Smooth muscle cell (in vitro differentiated cells): ENCODE measurements around the gene DDX4. TPM values are rescaled to one million over a fixed set of nuclear protein-coding genes. Genes with fewer than 3 reads are reported as not detected.

ENCODE experiments used
- DNase-seq: peaks from one replicate; lab custom pipeline; 2025; ENCODE audit not compliant: unreplicated experiment; lab: John Stamatoyannopoulos, UW
- H2AFZ ChIP-seq: fragments of 200-600 bp; sonication (generic); 2 replicates; pipeline ENCODE4 v1.6.0; 2016; ENCODE audit warnings: antibody characterized with exemption, low read depth, mild to moderate bottlenecking
- H3F3A ChIP-seq: fragments of 200-600 bp; sonication (generic); 2 replicates; pipeline ENCODE4 v1.6.0; 2017; ENCODE audit warnings: antibody characterized with exemption, low read depth
- H3K27ac ChIP-seq: fragments of 200-600 bp; sonication (generic); 2 replicates; pipeline ENCODE4 v1.5.1; 2016; ENCODE audit warnings: low read depth, mild to moderate bottlenecking
- H3K27me3 ChIP-seq: fragments of 200-600 bp; sonication (generic); 2 replicates; pipeline ENCODE4 v1.6.1; 2016; ENCODE audit warnings: low read depth, mild to moderate bottlenecking
- H3K36me3 ChIP-seq: fragments of 200-600 bp; sonication (generic); 2 replicates; pipeline ENCODE4 v1.5.1; 2016; ENCODE audit warnings: low read depth
- H3K4me1 ChIP-seq: fragments of 200-600 bp; sonication (generic); 2 replicates; pipeline ENCODE4 v1.5.1; 2016; ENCODE audit warnings: low read depth
- H3K4me2 ChIP-seq: fragments of 200-600 bp; sonication (generic); 2 replicates; pipeline ENCODE4 v1.6.0; 2016; ENCODE audit warnings: mild to moderate bottlenecking
- H3K4me3 ChIP-seq: fragments of 200-600 bp; sonication (generic); 2 replicates; pipeline ENCODE4 v1.5.1; 2016; ENCODE audit warnings: mild to moderate bottlenecking
- H3K79me2 ChIP-seq: fragments of 200-600 bp; sonication (generic); 2 replicates; pipeline ENCODE4 v1.6.0; 2016; ENCODE audit warnings: low read depth, mild to moderate bottlenecking
- H3K9ac ChIP-seq: fragments of 200-600 bp; sonication (generic); 2 replicates; pipeline ENCODE4 v1.6.0; 2016; ENCODE audit warnings: low read depth
- H3K9me3 ChIP-seq: fragments of 200-600 bp; sonication (generic); replicated peaks from 2 replicates; pipeline ENCODE4 v1.5.1; 2016; ENCODE audit warnings: low read depth
- H4K20me1 ChIP-seq: fragments of 200-600 bp; sonication (generic); 2 replicates; pipeline ENCODE4 v1.6.0; 2016; ENCODE audit warnings: low read depth
- WGBS: methylation state at CpG from one replicate; pipeline ENCODE4 v1.1.7; 2016; ENCODE audit warnings: low lambda C conversion rate; 5-methylcytosine and 5-hydroxymethylcytosine counted together
- polyA plus RNA-seq: library from polyadenylated mRNA; unstranded; fragments of >200 nt; fragmentation: Nextera tagmentation; extraction: Ambion mirVana; gene quantifications from 2 replicates; pipeline ENCODE4 v1.2.1, GENCODE V29; 2016
- total RNA-seq: library from RNA; depleted of rRNA; stranded (reverse); fragments of >200 nt; gene quantifications from 2 replicates; pipeline ENCODE4 v1.2.3, GENCODE V29; 2014
- TF ChIP-seq, protein P1 (sequence below): fragments of 200-600 bp; sonication (generic); IDR thresholded peaks from 2 replicates; pipeline ENCODE4 v1.5.1; 2017; ENCODE audit warnings: borderline replicate concordance, mild to moderate bottlenecking, antibody characterized with exemption; ENCODE audit not compliant: insufficient read depth, poor library complexity, severe bottlenecking

The DDX4 gene
- total and polyA plus RNA-seq, 2 experiments from 2014 or later, result 0.09 TPM; not detected in 1

DNA sequence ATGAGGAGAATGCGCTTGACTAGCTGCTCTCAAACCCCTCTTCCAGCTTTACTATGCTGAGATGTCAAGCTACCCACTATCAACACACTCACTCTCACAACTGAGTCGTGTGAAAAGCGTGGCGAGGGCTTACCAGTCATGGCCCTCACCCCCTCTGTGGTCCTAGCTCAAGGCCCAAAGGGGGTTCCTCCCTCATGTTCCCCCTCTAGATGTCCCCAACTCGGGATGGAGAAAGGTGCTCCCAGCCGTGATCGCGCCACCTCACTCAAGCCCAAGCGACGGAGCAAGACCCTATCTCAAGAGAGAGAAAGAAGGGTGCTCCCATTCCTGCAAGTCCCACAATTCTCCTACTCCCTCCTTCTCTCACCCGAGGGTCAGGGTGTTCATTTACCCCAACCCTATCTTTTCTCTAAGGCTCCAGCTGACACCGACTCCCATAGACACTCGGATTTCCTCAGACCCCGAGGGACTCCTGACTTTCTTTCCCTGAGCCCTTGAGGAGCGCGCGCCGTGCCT lies 26.3 kb upstream of the DDX4 start:
- Histone ChIP-seq H2AFZ (peak overlapping the region; percentile 99), H4K20me1 (no peaks in the 10 kb centered on the region), H3K9me3 (no peaks in the 10 kb centered on the region), H3K4me2 (peak overlapping the region; percentile 88), H3K36me3 (no peaks in the 10 kb centered on the region), H3K27me3 (no peaks in the 10 kb centered on the region), H3K4me1 (peaks cover 5% of the 10 kb centered on the region), H3K27ac (no peak overlapping the region), H3K9ac (peak overlapping the region; percentile 73), H3K4me3 (peak overlapping the region; percentile 91), H3F3A (no peaks in the 10 kb centered on the region), H3K79me2 (peaks cover 15% of the 10 kb centered on the region)
- no peak for DNase-seq
- TF ChIP-seq, protein P1, sequence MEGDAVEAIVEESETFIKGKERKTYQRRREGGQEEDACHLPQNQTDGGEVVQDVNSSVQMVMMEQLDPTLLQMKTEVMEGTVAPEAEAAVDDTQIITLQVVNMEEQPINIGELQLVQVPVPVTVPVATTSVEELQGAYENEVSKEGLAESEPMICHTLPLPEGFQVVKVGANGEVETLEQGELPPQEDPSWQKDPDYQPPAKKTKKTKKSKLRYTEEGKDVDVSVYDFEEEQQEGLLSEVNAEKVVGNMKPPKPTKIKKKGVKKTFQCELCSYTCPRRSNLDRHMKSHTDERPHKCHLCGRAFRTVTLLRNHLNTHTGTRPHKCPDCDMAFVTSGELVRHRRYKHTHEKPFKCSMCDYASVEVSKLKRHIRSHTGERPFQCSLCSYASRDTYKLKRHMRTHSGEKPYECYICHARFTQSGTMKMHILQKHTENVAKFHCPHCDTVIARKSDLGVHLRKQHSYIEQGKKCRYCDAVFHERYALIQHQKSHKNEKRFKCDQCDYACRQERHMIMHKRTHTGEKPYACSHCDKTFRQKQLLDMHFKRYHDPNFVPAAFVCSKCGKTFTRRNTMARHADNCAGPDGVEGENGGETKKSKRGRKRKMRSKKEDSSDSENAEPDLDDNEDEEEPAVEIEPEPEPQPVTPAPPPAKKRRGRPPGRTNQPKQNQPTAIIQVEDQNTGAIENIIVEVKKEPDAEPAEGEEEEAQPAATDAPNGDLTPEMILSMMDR, result no peak
- WGBS, result 13% methylated on average over 18 of the region's 18 CpGs

DNA sequence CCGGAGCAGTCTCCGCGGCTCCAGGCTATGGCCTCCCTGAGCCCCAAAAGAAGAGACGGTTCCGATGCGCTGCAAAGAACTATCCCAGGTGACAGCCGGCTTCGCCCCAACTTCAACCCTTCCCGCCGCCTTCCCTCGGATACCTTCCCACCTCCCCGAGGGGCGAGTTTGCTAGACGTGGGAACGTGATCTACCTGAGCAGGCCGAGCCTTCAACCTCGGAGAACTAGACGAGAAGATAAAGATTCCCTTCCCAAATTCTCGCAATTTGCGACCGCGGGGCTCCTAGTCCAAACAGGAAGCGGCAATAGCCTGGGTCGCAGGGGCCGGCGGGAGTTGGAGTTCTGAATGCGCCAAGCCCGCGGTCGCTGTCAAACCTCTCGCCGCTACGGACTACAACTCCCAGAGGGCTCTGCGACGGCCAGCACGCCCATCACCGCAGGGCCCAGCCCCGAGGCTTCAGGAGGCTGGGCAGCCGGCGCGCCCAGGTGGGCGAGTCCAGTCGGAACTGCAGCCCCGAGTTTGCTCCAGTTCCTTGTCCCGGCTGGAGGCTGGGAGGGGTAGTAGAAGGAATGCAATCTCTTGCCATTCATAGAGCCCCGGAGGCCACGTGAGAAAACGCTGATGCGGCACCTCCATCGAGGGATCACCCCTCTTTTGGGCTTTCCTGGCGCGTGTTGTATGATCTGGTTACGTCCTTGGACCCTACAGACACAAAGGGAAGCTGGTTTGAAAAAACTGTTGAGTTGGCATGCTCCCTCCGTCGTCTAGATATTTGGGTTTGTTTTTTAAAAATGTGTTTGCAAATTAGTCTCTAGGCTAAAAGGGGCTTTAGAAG lies 25.6 kb upstream of the DDX4 start, which contains the start of gene SLC38A9:
Gene SLC38A9, minus strand, starts transcription at position 302 of the 837 bp plus-strand sequence. CDS start 14,366 bp downstream, outside the sequence.
- TF ChIP-seq, protein P1, result no peak
- DNase-seq, result peak; percentile 69
- Histone ChIP-seq H3K36me3 (no peaks in the 10 kb centered on the region), H3F3A (no peaks in the 10 kb centered on the region), H3K9ac (peak within 1 kb of the TSS; percentile 73), H3K79me2 (peaks cover 15% of the 10 kb centered on the region), H3K4me1 (peaks cover 5% of the 10 kb centered on the region), H3K27me3 (no peaks in the 10 kb centered on the region), H2AFZ (peak within 1 kb of the TSS; percentile 99), H3K4me3 (peak within 1 kb of the TSS; percentile 91), H3K9me3 (no peaks in the 10 kb centered on the region), H4K20me1 (no peaks in the 10 kb centered on the region), H3K27ac (no peak within 1 kb of the TSS), H3K4me2 (peak within 1 kb of the TSS; percentile 88)
- under 1% methylated on average over 55 of the region's 55 CpGs for WGBS

DNA sequence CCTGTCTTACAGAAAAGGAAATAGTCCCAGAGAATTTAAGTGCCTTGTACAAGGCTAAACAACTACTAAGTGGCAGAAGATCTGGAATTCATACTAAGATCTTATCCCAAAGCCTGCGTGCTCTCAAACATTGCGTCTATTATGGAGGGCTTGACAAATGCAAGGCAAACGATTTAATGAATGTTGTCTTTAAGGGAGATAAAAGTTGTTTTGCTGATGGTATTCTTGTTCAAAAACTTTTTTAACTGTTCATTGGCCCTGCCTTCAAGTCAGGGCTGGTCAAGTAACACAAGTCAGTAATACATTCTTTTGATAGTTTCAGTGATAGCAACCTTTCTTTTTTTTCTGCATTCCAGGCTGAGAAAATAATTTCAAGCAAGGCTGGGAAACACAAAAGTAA lies 24.0 kb upstream of the DDX4 start:
- H3K27me3 ChIP-seq, result no peaks in the 10 kb centered on the region
- TF ChIP-seq, protein P1, result no peak
- H3K4me2 ChIP-seq, result peak overlapping the region; percentile 28
- H2AFZ ChIP-seq, result peak overlapping the region; percentile 65
- H3K9ac ChIP-seq, result no peak overlapping the region
- no peaks in the 10 kb centered on the region for H3F3A ChIP-seq
- peaks cover 15% of the 10 kb centered on the region for H3K79me2 ChIP-seq
- H3K4me3 ChIP-seq, result no peak overlapping the region
- no peaks in the 10 kb centered on the region for H4K20me1 ChIP-seq
- H3K36me3 ChIP-seq, result no peaks in the 10 kb centered on the region
- DNase-seq, result no peak
- WGBS, result 44% methylated on average over 3 of the region's 3 CpGs
- no peaks in the 10 kb centered on the region for H3K9me3 ChIP-seq
- peaks cover 5% of the 10 kb centered on the region for H3K4me1 ChIP-seq
- no peak overlapping the region for H3K27ac ChIP-seq
